Mucosa of descending colon (tissue), 3 donors: ENCODE measurements around the gene SLC25A11. TPM values are rescaled to one million over a fixed set of nuclear protein-coding genes. Genes with fewer than 3 reads are reported as not detected.

Source experiments
- ATAC-seq: fragments of 200-7000 bp; cut with Tn5 transposase; one replicate; pipeline ENCODE4 v1.9.1; 2020; ENCODE audit warnings: mild to moderate bottlenecking, moderate library complexity
- DNase-seq, 3 donors: peaks; one replicate each; pipeline ENCODE4 v3.0.0-alpha.2; 2020
- H3K36me3 ChIP-seq: fragments of 200-600 bp; one replicate; pipeline ENCODE4 v1.8.0; 2021; ENCODE audit warnings: low read depth, mild to moderate bottlenecking
- H3K4me1 ChIP-seq: fragments of 200-600 bp; one replicate; pipeline ENCODE4 v1.8.0; 2021; ENCODE audit warnings: low read depth, mild to moderate bottlenecking
- H3K4me3 ChIP-seq: fragments of 200-600 bp; one replicate; pipeline ENCODE4 v1.8.0; 2021; ENCODE audit warnings: mild to moderate bottlenecking
- H3K9me3 ChIP-seq: fragments of 200-600 bp; one replicate; pipeline ENCODE4 v1.8.0; 2021; ENCODE audit warnings: mild to moderate bottlenecking
- intact Hi-C, 2 donors: fragments of 100-400 bp; cut with DNase I in 1 of 2; cut with micrococcal nuclease in 1 of 2; formaldehyde crosslinking; loops; one replicate each; pipeline versions ENCODE4 v1.11.0 to v1.11.1; 2022; cut with DNase I, micrococcal nuclease
- long read RNA-seq, 2 donors: library from polyadenylated mRNA; unstranded; transcript quantifications; one replicate each; pipeline ENCODE4 v2.0.0, GENCODE V29; 2019 to 2021
- total RNA-seq, 3 donors: library from RNA; stranded (reverse); fragmentation: NEBNext Ultra II Directional in 2 of 3; extraction: Animal tissue kit (Norgen Biotek cat#: 25700) in 2 of 3; gene quantifications; one replicate each; pipeline versions ENCODE4 v1.2.1 to v1.2.4, GENCODE V29; 2021 to 2023
- TF ChIP-seq, protein P1 (sequence below): fragments of 200-600 bp; IDR thresholded peaks from one replicate; pipeline ENCODE4 v1.8.0; 2022; ENCODE audit warnings: antibody characterized with exemption, mild to moderate bottlenecking
- donor health status: DM: no; HTN: no; CAD: no; lungs with moderate emphysema.
- donor health status: DM: no; HTN: no; CAD: no.
- donor health status: DM: no; HTN: yes; CAD: no.

The SLC25A11 gene, protein sequence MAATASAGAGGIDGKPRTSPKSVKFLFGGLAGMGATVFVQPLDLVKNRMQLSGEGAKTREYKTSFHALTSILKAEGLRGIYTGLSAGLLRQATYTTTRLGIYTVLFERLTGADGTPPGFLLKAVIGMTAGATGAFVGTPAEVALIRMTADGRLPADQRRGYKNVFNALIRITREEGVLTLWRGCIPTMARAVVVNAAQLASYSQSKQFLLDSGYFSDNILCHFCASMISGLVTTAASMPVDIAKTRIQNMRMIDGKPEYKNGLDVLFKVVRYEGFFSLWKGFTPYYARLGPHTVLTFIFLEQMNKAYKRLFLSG
- 10 to 100 TPM; 68.4 to 87.2 (median 72.8) TPM for total RNA-seq
- long read RNA-seq, donor 1, transcript SLC25A11-201 (8 exons, 1,897 nt) = major isoform, 173 of 194 reads
- long read RNA-seq, donor 1, partial matches to known transcripts = 6 of 194 reads
- long read RNA-seq, donor 1, other reads (novel, unspliced or antisense) = 8 of 194 reads
- long read RNA-seq, donor 2, transcript SLC25A11-201 (8 exons, 1,897 nt) = major isoform, 181 of 193 reads
- long read RNA-seq, donor 2, partial matches to known transcripts = 2 of 193 reads
- long read RNA-seq, donor 2, other reads (novel, unspliced or antisense) = 8 of 193 reads

DNA sequence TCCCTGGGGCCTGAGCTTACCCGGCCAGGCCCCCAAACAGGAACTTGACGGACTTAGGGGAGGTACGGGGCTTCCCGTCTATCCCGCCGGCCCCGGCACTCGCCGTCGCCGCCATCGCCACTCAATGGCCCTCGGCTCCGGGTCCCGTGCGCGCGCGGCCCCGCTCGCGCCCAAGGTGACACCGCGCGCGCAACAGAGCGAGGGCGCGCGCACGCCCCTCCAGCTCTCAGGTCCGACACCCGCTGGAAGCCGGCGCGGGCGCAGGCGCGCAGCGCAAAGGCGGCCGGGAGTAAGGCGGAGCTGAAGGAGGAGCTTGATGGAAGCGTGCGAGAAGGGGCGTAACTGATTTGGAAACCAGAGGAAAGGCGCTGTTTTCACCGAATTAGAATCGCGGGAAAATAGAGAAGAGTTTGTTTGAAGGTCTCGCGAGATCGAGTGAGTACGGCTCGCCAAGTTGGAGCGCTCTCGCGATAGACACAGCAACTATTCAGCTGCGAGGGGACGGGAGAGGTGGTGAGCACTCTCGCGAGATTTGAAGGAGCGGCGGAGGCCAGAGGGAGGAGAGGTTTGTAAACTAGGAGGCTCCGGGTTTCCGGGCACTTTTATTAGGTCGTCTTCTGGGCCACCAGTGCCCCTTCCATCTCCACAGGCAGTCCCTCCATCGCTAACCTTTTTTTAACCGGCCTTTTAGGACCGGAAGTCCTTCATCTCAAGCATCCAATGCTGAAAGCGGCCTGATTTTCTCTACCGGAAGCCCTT is at the start of gene SLC25A11, which contains the start of gene RNF167:
SLC25A11 (minus strand) TSS at position 251 of the 759 bp plus-strand sequence; CDS start at position 115, 136 bp downstream.
RNF167 (plus strand) TSS at position 473 of the 759 bp plus-strand sequence. CDS start 642 bp downstream, outside the sequence.
- no peaks in the 10 kb centered on the region for H3K9me3 ChIP-seq
- TF ChIP-seq, protein P1, sequence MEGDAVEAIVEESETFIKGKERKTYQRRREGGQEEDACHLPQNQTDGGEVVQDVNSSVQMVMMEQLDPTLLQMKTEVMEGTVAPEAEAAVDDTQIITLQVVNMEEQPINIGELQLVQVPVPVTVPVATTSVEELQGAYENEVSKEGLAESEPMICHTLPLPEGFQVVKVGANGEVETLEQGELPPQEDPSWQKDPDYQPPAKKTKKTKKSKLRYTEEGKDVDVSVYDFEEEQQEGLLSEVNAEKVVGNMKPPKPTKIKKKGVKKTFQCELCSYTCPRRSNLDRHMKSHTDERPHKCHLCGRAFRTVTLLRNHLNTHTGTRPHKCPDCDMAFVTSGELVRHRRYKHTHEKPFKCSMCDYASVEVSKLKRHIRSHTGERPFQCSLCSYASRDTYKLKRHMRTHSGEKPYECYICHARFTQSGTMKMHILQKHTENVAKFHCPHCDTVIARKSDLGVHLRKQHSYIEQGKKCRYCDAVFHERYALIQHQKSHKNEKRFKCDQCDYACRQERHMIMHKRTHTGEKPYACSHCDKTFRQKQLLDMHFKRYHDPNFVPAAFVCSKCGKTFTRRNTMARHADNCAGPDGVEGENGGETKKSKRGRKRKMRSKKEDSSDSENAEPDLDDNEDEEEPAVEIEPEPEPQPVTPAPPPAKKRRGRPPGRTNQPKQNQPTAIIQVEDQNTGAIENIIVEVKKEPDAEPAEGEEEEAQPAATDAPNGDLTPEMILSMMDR = peak; percentile 8
- H3K36me3 ChIP-seq = no peaks in the 10 kb centered on the region
- H3K4me1 ChIP-seq = peaks cover 26% of the 10 kb centered on the region
- intact Hi-C loops = no loop called here
- ATAC-seq = peak; percentile 91
- H3K4me3 ChIP-seq = peak within 1 kb of the TSS; percentile 77
- DNase-seq = peak; percentile 96 to 97 (median 96)

DNA sequence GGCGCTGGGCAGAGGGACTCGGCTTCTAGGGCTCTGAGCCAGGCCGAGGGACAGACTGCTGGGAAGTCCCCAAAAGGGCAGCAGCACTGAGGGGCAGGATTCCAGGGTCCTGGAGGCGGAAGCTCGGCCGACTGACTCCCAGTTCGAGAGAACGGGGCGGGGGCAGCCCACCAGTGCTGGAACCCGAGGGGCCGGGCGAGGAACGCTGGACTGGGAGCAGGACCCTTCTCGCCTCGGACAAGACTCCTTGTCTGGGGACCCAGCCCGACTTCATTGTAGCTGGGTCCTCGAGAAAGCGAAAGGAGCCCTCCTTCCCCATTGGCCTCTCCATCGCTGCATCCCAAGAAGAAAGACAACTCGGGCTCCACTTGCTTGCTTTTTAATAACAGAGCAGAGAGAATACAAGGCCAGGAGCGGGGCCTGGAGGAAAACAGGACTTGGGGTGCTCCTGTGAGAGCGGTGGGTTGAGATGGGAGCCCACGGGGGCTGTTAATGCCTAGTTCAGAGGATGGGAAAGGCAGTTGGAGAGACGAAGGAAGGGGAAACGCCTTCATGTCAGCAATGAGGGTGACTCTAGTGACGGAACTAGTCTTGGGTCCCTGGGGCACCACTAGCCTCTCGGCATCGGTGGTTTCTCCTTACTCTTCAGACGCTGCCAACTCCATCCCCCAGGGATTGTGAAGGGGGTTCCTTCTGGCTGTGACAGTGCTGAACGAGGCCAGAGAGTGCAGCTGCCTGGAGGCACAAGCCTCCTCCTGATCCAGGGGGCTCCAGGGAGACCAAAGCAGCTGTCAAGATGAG is 48.1 kb upstream of the SLC25A11 start:
- Histone ChIP-seq H3K36me3 (no peaks in the 10 kb centered on the region), H3K4me3 (peak overlapping the region; percentile 71), H3K4me1 (peaks cover 23% of the 10 kb centered on the region), H3K9me3 (no peaks in the 10 kb centered on the region)
- DNase-seq = no peak
- peak; percentile 5 for ATAC-seq
- TF ChIP-seq, protein P1 = no peak
- intact Hi-C loops = loop anchor here in 1 of 2 donors (10.0 kb wide), 1 partner anchor 77 kb away; no protein-coding TSS in a partner anchor

DNA sequence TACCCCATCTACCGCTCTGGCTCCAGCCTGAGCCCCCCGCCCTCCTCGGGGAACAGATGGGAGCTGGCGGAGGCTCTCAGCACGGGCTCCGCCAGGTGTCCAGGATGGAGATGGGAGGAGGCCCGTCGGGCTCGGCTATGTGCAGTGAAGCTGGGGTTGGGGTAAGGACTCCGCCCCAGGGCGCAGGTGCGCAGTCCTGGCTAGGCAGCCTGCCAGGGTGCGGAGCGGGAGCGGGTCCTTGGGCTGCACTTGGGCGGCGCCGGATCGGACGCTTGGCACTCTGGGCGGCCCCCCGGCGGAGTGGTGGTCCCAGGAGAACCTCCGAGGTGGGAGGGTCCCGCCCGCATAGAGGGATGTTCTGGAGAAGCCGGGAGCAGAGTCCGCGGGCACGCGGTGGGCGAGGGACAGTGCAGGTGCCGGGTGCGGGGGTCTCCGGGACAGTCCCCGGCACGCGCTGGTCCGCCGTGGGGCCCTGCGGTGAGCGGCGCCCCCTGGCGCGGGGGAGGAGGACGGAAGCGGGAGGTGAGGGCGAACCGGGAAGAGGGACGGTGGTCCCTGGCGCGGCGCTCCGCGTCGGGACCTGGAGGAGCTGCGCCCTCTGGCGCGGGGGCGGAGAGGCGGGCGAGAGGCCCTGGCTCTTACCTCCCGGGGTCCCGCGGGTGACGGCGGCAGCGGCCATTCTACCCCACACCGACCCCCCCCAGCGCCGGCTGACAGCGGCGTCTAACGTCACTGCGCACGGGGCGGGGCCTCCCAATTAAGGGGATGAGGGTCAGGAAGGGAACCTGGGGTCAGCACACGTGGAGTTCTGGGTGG is 47.3 kb upstream of the SLC25A11 start, which contains the start of gene CAMTA2:
CAMTA2 (minus strand) TSS at position 725 of the 816 bp plus-strand sequence. CDS start 1,453 bp downstream, outside the sequence.
- TF ChIP-seq, protein P1 = peak; percentile 70
- ATAC-seq (peak; percentile 89), DNase-seq (peak; percentile 94 to 96 (median 94))
- H3K4me1 ChIP-seq = peaks cover 23% of the 10 kb centered on the region
- no peaks in the 10 kb centered on the region for H3K36me3 ChIP-seq
- intact Hi-C loops = loop anchor here in 1 of 2 donors (10.0 kb wide), 1 partner anchor 78 kb away; no protein-coding TSS in a partner anchor
- peak within 1 kb of the TSS; percentile 71 for H3K4me3 ChIP-seq
- no peaks in the 10 kb centered on the region for H3K9me3 ChIP-seq

DNA sequence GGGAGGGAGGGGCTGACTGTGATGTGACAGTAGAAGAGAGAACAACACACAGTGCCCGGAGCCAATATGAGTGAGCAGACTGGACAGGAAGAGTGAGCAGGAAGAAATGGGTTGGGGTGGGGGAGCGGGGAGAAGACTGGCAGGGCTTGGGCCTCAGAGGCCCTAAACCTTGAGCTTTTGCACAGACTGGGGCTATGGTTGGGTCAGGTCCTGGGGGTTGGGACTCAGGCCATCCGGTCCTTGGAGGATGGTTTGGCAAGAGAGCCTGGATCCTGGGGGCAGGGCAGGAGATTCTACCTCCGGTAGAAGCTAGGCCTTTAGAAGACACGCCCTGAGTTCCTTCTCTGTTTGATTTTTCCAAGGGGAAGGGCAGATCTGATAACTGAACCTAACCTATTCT is 46.6 kb upstream of the SLC25A11 start:
- TF ChIP-seq, protein P1 = no peak
- Histone ChIP-seq H3K4me1 (peaks cover 23% of the 10 kb centered on the region), H3K4me3 (peak overlapping the region; percentile 71), H3K36me3 (no peaks in the 10 kb centered on the region), H3K9me3 (no peaks in the 10 kb centered on the region)
- DNase-seq (peak; percentile 40 to 68 (median 58)), ATAC-seq (peak; percentile 55)
- intact Hi-C loops = loop anchor here in 1 of 2 donors (10.0 kb wide), 1 partner anchor 78 kb away; no protein-coding TSS in a partner anchor
